Mesendoderm (in vitro differentiated cells): ENCODE measurements around the gene FAM3C.
"Not testable (repeated sequence)": the region's sequence is repeated elsewhere in the genome, so short reads cannot be mapped to it uniquely, and the experiment has no call there.

Source experiments
- DNase-seq: peaks from one replicate; pipeline ENCODE4 v3.0.0; 2013
- H2AK5ac ChIP-seq: 2 replicates; pipeline ENCODE4 v1.6.1; 2013; ENCODE audit warnings: low read length, inconsistent platforms
- H2BK120ac ChIP-seq: 2 replicates; pipeline ENCODE4 v1.6.1; 2013; ENCODE audit warnings: low read depth, mild to moderate bottlenecking, low read length, moderate library complexity, mixed read lengths
- H2BK15ac ChIP-seq: replicated peaks from 2 replicates; pipeline ENCODE4 v1.6.1; 2013; ENCODE audit warnings: low read depth, mild to moderate bottlenecking, moderate library complexity
- H2BK5ac ChIP-seq: 2 replicates; pipeline ENCODE4 v1.6.1; 2013; ENCODE audit warnings: low read length, inconsistent platforms
- H3K18ac ChIP-seq: 2 replicates; pipeline ENCODE4 v1.6.1; 2013; ENCODE audit warnings: mild to moderate bottlenecking, low read length, mixed read lengths
- H3K23ac ChIP-seq: one replicate; pipeline ENCODE4 v1.6.1; 2013; ENCODE audit warnings: low read length
- H3K27ac ChIP-seq: 2 replicates; pipeline ENCODE4 v1.5.1; 2013; ENCODE audit warnings: low read depth, mild to moderate bottlenecking, inconsistent platforms, low read length, moderate library complexity
- H3K27me3 ChIP-seq: 2 replicates; pipeline ENCODE4 v1.6.1; 2013; ENCODE audit warnings: low read length, control low read depth, mild to moderate bottlenecking, inconsistent platforms; ENCODE audit not compliant: insufficient read depth, poor library complexity
- H3K36me3 ChIP-seq: 2 replicates; pipeline ENCODE4 v1.6.1; 2013; ENCODE audit warnings: low read length, inconsistent platforms; ENCODE audit not compliant: control insufficient read depth, insufficient read depth
- H3K4ac ChIP-seq: one replicate; pipeline ENCODE4 v1.6.1; 2013; ENCODE audit warnings: low read depth, mild to moderate bottlenecking, low read length, moderate library complexity
- H3K4me1 ChIP-seq: 2 replicates; pipeline ENCODE4 v1.6.1; 2013; ENCODE audit warnings: low read depth, low read length, inconsistent platforms; ENCODE audit not compliant: control insufficient read depth
- H3K4me2 ChIP-seq: 2 replicates; pipeline ENCODE4 v1.6.1; 2013; ENCODE audit warnings: low read length
- H3K4me3 ChIP-seq: 2 replicates; pipeline ENCODE4 v1.5.1; 2013; ENCODE audit warnings: mild to moderate bottlenecking, low read length
- H3K56ac ChIP-seq: one replicate; pipeline ENCODE4 v1.6.1; 2013; ENCODE audit warnings: low read length
- H3K79me1 ChIP-seq: 2 replicates; pipeline ENCODE4 v1.6.1; 2013; ENCODE audit warnings: low read length, inconsistent platforms
- H3K79me2 ChIP-seq: 2 replicates; pipeline ENCODE4 v1.6.1; 2013; ENCODE audit warnings: mild to moderate bottlenecking, low read length; ENCODE audit not compliant: control insufficient read depth, insufficient read depth
- H3K9ac ChIP-seq: 2 replicates; pipeline ENCODE4 v1.6.1; 2013; ENCODE audit warnings: low read length, inconsistent platforms
- H4K5ac ChIP-seq: one replicate; pipeline ENCODE4 v1.6.1; 2013; ENCODE audit warnings: low read length
- H4K8ac ChIP-seq: one replicate; pipeline ENCODE4 v1.6.1; 2013; ENCODE audit warnings: low read depth, mild to moderate bottlenecking, control low read depth, low read length, moderate library complexity
- WGBS: extraction: QIAGEN DNeasy Blood & Tissue Kit; methylation state at CpG from one replicate; pipeline ENCODE4 v1.1.7; 2013; ENCODE audit warnings: low lambda C conversion rate, missing lambda C conversion rate; ENCODE audit not compliant: insufficient coverage; ENCODE audit errors: extremely low coverage; 5-methylcytosine and 5-hydroxymethylcytosine counted together

FAM3C gene

DNA sequence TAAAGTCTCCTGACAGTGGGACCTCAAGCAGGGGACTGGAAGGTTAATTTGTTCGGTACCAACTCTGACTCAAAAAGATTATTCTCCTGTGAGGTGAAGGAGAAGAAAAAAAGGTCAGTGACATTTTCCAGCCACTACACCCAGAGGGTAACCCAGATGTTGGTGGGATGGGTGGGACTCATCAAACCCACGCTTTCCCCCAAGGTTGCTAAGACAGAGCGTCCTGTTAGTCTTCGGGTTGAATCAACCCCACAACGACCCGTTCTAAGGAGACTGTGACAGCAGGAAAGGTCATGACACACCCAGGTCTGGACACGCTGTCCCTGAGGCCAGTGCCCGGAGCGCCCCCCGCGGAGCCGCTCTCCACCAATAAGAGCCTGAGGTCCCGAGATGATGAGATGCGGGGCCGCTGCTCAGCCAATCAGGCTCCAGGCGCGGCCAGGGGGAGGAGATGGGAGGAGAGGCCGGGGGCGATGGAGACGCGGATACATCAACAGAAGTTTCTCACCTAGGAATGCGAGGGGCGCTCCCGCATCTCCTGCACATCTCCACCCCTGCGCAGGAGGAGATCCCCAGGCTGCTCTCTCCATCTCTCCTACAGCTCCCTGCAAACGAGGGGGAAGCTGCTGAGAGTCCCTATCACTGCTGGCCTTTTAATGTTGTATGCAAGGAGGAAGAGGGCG, 67.5 kb downstream of the FAM3C start, which contains the start of gene WNT16:
Gene WNT16 (plus strand): TSS at position 493 of the 683 bp plus-strand sequence. CDS start 293 bp downstream, outside the sequence.
- no peaks in the 10 kb centered on the region for H3K79me1 ChIP-seq
- DNase-seq = peak; percentile 70
- H4K5ac ChIP-seq = no peak within 1 kb of the TSS
- H3K4me2 ChIP-seq = peak within 1 kb of the TSS; percentile 89
- peak within 1 kb of the TSS; percentile 16 for H3K4me3 ChIP-seq
- H3K23ac ChIP-seq = peak within 1 kb of the TSS; percentile 4
- no peak within 1 kb of the TSS for H4K8ac ChIP-seq
- H3K56ac ChIP-seq = no peak within 1 kb of the TSS
- no CpG with 5 or more reads among the region's 27 CpGs for WGBS
- H3K79me2 ChIP-seq = no peaks in the 10 kb centered on the region
- H3K36me3 ChIP-seq = no peaks in the 10 kb centered on the region
- H2BK120ac ChIP-seq = no peak within 1 kb of the TSS
- H2BK15ac ChIP-seq = no peak within 1 kb of the TSS
- peaks cover 15% of the 10 kb centered on the region for H3K27me3 ChIP-seq
- H3K4ac ChIP-seq = no peak within 1 kb of the TSS
- no peak within 1 kb of the TSS for H3K18ac ChIP-seq
- no peak within 1 kb of the TSS for H3K9ac ChIP-seq
- H3K4me1 ChIP-seq = no peaks in the 10 kb centered on the region
- no peak within 1 kb of the TSS for H2BK5ac ChIP-seq
- no peak within 1 kb of the TSS for H3K27ac ChIP-seq
- H2AK5ac ChIP-seq = no peak within 1 kb of the TSS

DNA sequence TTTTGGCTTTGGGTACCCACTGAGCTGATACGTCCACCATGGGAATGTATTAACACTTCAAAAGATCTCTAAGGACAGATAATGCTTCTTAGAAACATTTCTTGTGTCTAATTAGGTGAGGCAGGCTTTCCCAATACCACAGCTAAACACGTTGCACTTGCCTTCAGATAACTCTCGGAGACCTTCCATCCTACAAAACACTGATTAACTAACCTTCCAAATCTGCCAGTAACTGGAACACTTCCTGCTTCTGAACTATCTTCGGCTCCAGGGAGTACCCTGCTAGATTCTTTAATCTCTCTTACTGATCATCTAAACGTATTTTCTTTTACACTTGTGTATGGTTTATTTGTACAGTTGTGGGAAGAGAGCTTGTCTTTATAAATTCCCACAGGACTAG, 68.4 kb downstream of the FAM3C start:
- Histone ChIP-seq H3K36me3 (no peaks in the 10 kb centered on the region), H3K4me3 (no peak overlapping the region), H4K5ac (no peak overlapping the region), H2BK15ac (no peak overlapping the region), H2BK120ac (no peak overlapping the region), H3K4ac (no peak overlapping the region), H3K79me1 (no peaks in the 10 kb centered on the region), H4K8ac (no peak overlapping the region), H3K4me2 (no peak overlapping the region), H3K23ac (no peak overlapping the region), H3K79me2 (no peaks in the 10 kb centered on the region), H3K18ac (no peak overlapping the region), H3K27me3 (peaks cover 15% of the 10 kb centered on the region), H2BK5ac (no peak overlapping the region), H3K9ac (no peak overlapping the region), H3K4me1 (no peaks in the 10 kb centered on the region), H3K27ac (no peak overlapping the region), H3K56ac (no peak overlapping the region), H2AK5ac (no peak overlapping the region)
- no peak for DNase-seq
- WGBS = no CpG with 5 or more reads among the region's 5 CpGs

DNA sequence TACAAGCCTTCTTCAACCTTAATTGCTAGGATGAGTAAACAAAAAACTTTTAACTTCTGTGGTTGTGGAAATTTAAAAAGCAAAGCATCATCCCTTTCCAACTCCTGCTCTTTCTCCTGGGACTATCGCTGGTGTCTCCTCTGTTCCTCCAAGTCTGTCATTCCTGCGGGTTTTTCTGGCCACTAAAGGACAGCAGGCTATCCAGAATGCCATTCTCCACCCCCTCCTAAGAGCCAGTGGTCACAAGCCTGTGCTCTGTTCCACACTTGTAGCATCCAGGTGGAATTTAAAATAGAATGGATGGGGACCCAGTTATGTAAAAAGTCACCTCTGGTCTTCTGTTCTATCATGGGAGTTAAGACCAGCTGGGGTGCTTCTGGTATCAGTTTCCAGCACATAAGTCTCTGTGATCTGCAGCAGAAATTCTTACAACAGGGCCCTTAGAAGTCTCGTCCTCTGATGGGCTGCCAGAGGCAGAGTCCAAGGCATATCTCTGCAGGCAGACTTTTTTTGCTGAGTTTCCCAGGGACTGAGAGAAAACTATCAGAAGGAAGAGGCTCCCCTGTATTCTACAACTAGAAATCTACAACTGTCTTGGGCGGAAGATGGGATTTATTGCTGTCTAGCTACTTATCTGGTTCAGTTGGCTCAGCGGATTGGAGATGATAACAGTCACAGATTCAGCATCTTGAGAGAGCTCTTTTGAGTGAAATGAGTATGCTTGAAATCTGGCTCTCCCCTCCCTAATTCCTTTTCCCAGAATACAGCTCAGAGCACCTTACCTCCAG, 72.4 kb downstream of the FAM3C start:
- no peak overlapping the region for H2BK5ac ChIP-seq
- no peaks in the 10 kb centered on the region for H3K4me1 ChIP-seq
- peak; percentile 49 for DNase-seq
- H3K4ac ChIP-seq = no peak overlapping the region
- H3K27me3 ChIP-seq = no peaks in the 10 kb centered on the region
- H3K56ac ChIP-seq = no peak overlapping the region
- no peak overlapping the region for H3K4me3 ChIP-seq
- no peak overlapping the region for H2BK120ac ChIP-seq
- no peak overlapping the region for H2BK15ac ChIP-seq
- no peak overlapping the region for H4K5ac ChIP-seq
- no peaks in the 10 kb centered on the region for H3K79me1 ChIP-seq
- no peaks in the 10 kb centered on the region for H3K79me2 ChIP-seq
- H3K36me3 ChIP-seq = no peaks in the 10 kb centered on the region
- H3K18ac ChIP-seq = no peak overlapping the region
- WGBS = no CpG with 5 or more reads among the region's 5 CpGs
- H3K4me2 ChIP-seq = no peak overlapping the region
- no peak overlapping the region for H3K27ac ChIP-seq
- no peak overlapping the region for H4K8ac ChIP-seq
- no peak overlapping the region for H2AK5ac ChIP-seq
- H3K23ac ChIP-seq = no peak overlapping the region
- no peak overlapping the region for H3K9ac ChIP-seq

DNA sequence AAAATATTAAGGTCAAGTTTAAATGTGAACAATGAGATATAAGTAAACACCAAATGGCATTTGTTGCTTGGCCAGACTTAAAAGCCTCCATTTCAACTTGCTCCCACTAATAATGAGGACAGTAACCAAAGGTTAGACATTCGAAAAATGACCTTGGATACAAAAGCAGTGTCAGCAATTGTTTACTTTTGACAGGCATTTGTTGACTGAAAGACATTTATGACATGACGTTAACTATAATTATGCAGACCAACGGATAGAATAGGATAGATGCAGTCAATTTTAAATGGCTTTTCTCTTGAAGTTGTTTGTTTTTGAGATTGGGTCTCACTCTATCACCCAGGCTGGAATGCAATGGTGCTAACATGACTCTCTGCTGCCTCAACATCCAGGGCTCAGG, 73.6 kb downstream of the FAM3C start:
- Histone ChIP-seq H2BK15ac (no peak overlapping the region), H3K23ac (no peak overlapping the region), H3K4me3 (no peak overlapping the region), H3K9ac (no peak overlapping the region), H3K4me2 (no peak overlapping the region), H2BK120ac (no peak overlapping the region), H3K56ac (no peak overlapping the region), H3K4me1 (no peaks in the 10 kb centered on the region), H3K4ac (no peak overlapping the region), H2BK5ac (no peak overlapping the region), H3K27ac (no peak overlapping the region), H2AK5ac (no peak overlapping the region), H4K8ac (no peak overlapping the region), H3K27me3 (no peaks in the 10 kb centered on the region), H3K79me1 (no peaks in the 10 kb centered on the region), H3K18ac (no peak overlapping the region), H3K79me2 (no peaks in the 10 kb centered on the region), H3K36me3 (no peaks in the 10 kb centered on the region), H4K5ac (no peak overlapping the region)
- DNase-seq = no peak
- no CpG with 5 or more reads among the region's 3 CpGs for WGBS

DNA sequence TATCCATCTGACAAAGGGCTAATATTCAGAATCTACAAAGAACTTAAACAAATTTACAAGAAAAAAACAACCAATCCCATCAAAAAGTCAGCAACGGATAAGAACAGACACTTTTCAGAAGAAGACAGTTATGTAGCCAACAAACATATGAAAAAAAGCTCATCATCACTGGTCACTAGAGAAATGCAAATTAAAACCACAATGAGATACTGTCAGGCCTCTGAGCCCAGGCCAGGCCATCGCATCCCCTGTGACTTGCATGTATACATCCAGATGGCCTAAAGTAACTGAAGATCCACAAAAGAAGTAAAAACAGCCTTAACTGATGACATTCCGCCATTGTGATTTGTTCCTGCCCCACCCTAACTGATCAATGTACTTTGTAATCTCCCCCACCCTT, 80.9 kb downstream of the FAM3C start:
- H3K27me3 ChIP-seq, H4K5ac ChIP-seq, H2BK5ac ChIP-seq, H3K4me2 ChIP-seq, H2BK120ac ChIP-seq, H3K79me1 ChIP-seq, H3K4me3 ChIP-seq, DNase-seq, H3K4me1 ChIP-seq, H2BK15ac ChIP-seq, H3K4ac ChIP-seq, H3K9ac ChIP-seq, H3K56ac ChIP-seq, H2AK5ac ChIP-seq, H4K8ac ChIP-seq, H3K23ac ChIP-seq, H3K27ac ChIP-seq, H3K36me3 ChIP-seq, H3K79me2 ChIP-seq, H3K18ac ChIP-seq: not testable (repeated sequence)
- no CpG with 5 or more reads among the region's 3 CpGs for WGBS
